K562 (cell line): ENCODE results near the gene NTNG1. TPM values are rescaled to one million over a fixed set of nuclear protein-coding genes. Genes with fewer than 3 reads are reported as not detected.

Experiments used
- ATAC-seq: fragments of 200-7000 bp; cut with Tn5 transposase; 3 replicates; pipeline ENCODE4 v1.9.1; 2020; ENCODE audit warnings: moderate library complexity
- BruUV-seq: library from RNA; stranded (reverse); fragments of 400-500 nt; replicated peaks from 2 replicates; lab custom pipeline; 2021; lab: Mats Ljungman, UMichigan
- CTCF ChIA-PET: fragments of 300-600 bp; formaldehyde crosslinking; extraction: SDS; loops from one replicate; lab custom pipeline; 2021; ENCODE audit warnings: low intra/inter-chr PET ratio; lab: Yijun Ruan, JAX
- POLR2A ChIA-PET: fragments of 300-600, 350-650 bp; sonication (Branson Sonifier 250); formaldehyde crosslinking; extraction: SDS; loops from one replicate; lab custom pipeline; 2021; ENCODE audit warnings: antibody characterized with exemption, inconsistent platforms; lab: Yijun Ruan, JAX
- DNase-seq, 4 experiments: peaks; one replicate each; pipeline versions ENCODE4 v3.0.0 to v3.0.0-alpha.2; 2011 to 2018; ENCODE audit warnings: low spot score in 3 of 4, mixed read lengths in 3 of 4; ENCODE audit errors: extremely low read depth in 1 of 4
- FAIRE-seq: peaks from 2 replicates; lab custom pipeline; 2011; peaks lifted over from hg19 to GRCh38; lab: Jason Lieb, UNC
- H2AFZ ChIP-seq: 2 replicates; pipeline ENCODE4 v1.6.0; 2011; ENCODE audit warnings: low read depth, low read length, control low read depth, inconsistent platforms
- H3K27ac ChIP-seq: fragments of 200-600 bp; 3 replicates; pipeline ENCODE4 v1.8.0; 2011; ENCODE audit warnings: low read depth, mild to moderate bottlenecking, control low read depth, inconsistent platforms, low read length, moderate library complexity, mixed read lengths; ENCODE audit errors: extremely low read depth
- H3K27me3 ChIP-seq, 2 experiments: fragments of 300-600 bp in 1 of 2; 2 replicates in 1 of 2; 3 replicates in 1 of 2; pipeline versions ENCODE4 v1.6.0 to v1.8.0; 2011; ENCODE audit warnings: inconsistent platforms in 2 of 2, low read length in 2 of 2, mild to moderate bottlenecking in 1 of 2, mixed read lengths in 1 of 2, moderate library complexity in 1 of 2; ENCODE audit not compliant: control insufficient read depth in 2 of 2, insufficient read depth in 2 of 2
- H3K36me3 ChIP-seq: fragments of 300-600 bp; 3 replicates; pipeline ENCODE4 v1.8.0; 2011; ENCODE audit warnings: mild to moderate bottlenecking, low read length, inconsistent platforms; ENCODE audit not compliant: control insufficient read depth, insufficient read depth
- H3K4me1 ChIP-seq, 2 experiments: fragments of 200-600 bp in 1 of 2; replicated peaks in 1 of 2; 2 replicates in 1 of 2; 3 replicates in 1 of 2; pipeline versions ENCODE4 v1.5.1 to v1.8.0; 2011; ENCODE audit warnings: inconsistent platforms in 2 of 2, low read length in 2 of 2, mild to moderate bottlenecking in 1 of 2, mixed read lengths in 1 of 2, moderate library complexity in 1 of 2; ENCODE audit not compliant: control insufficient read depth in 2 of 2, insufficient read depth in 2 of 2
- H3K4me2 ChIP-seq: 2 replicates; pipeline ENCODE4 v1.6.1; 2011; ENCODE audit warnings: low read length, control low read depth, inconsistent platforms, mixed read lengths; ENCODE audit not compliant: insufficient read depth
- H3K4me3 ChIP-seq: fragments of 200-600 bp; sonication (generic), shearing (Covaris generic); 2 replicates; pipeline ENCODE4 v1.5.1; 2016; ENCODE audit warnings: control low read depth, inconsistent platforms
- H3K79me2 ChIP-seq: fragments of 200-600 bp; 3 replicates; pipeline ENCODE4 v1.8.0; 2011; ENCODE audit warnings: low read length, inconsistent platforms; ENCODE audit not compliant: control insufficient read depth, insufficient read depth
- H3K9ac ChIP-seq, 2 experiments: 2 replicates each; pipeline versions ENCODE4 v1.6.0 to v1.6.1; 2011; ENCODE audit warnings: low read depth in 2 of 2, low read length in 2 of 2, control low read depth in 1 of 2, inconsistent platforms in 1 of 2, mild to moderate bottlenecking in 1 of 2, mixed read lengths in 1 of 2; ENCODE audit not compliant: insufficient read depth in 1 of 2
- H3K9me1 ChIP-seq: one replicate; pipeline ENCODE4 v1.6.0; 2011; ENCODE audit warnings: inconsistent platforms, mild to moderate bottlenecking, low read length, moderate library complexity; ENCODE audit not compliant: control insufficient read depth, insufficient read depth
- H3K9me3 ChIP-seq: replicated peaks from 2 replicates; pipeline ENCODE4 v1.5.1; 2011; ENCODE audit warnings: low read depth, low read length, inconsistent platforms; ENCODE audit not compliant: control insufficient read depth, insufficient read depth
- H4K20me1 ChIP-seq: replicated peaks from 2 replicates; pipeline ENCODE4 v1.6.1; 2011; ENCODE audit warnings: low read length, inconsistent platforms, mixed read lengths; ENCODE audit not compliant: control insufficient read depth, insufficient read depth
- PHB2 ChIP-seq: fragments of 450-650 bp; IDR thresholded peaks from 2 replicates; pipeline ENCODE4 v1.6.1; 2017; ENCODE audit warnings: low read depth
- RAD21 ChIP-seq, 2 experiments: fragments of 250-450 bp in 1 of 2; fragments of 450-650 bp in 1 of 2; sonication (Bioruptor Pico) in 1 of 2; formaldehyde crosslinking in 1 of 2; IDR thresholded peaks in 1 of 2; conservative IDR thresholded peaks in 1 of 2; 2 replicates each; pipeline versions ENCODE4 v1.4.0 to v1.8.0; 2020 to 2022; ENCODE audit warnings: mild to moderate bottlenecking in 2 of 2, moderate library complexity in 1 of 2
- ZNF134 ChIP-seq: fragments of 250-450 bp; sonication (Bioruptor Pico); conservative IDR thresholded peaks from 2 replicates; pipeline ENCODE4 v1.4.0; 2020
- WGBS: fragments of 100-300 bp; shearing (Covaris generic); methylation state at CpG from one replicate; pipeline ENCODE4 v1.1.6; 2016; ENCODE audit warnings: low coverage, mixed read lengths; ENCODE audit not compliant: insufficient coverage; ENCODE audit errors: missing lambda C conversion rate; 5-methylcytosine and 5-hydroxymethylcytosine counted together
- in situ Hi-C: fragments of 300-500 bp; cut with MboI; formaldehyde crosslinking; loops from 4 replicates; pipeline ENCODE4 v1.15.0; 2018; ENCODE audit warnings: inconsistent platforms, mixed read lengths
- intact Hi-C: fragments of 100-400 bp; cut with micrococcal nuclease; formaldehyde crosslinking; loops from 2 replicates; pipeline ENCODE4 v1.14.2; 2022
- polyA plus RNA-seq, 8 experiments: library from polyadenylated mRNA; depleted of rRNA in 4 of 8; stranded (reverse) in 5 of 8; unstranded in 3 of 8; fragments of >200 nt; fragmentation: Nextera tagmentation in 2 of 8; fragmentation: Illumina TruSeq in 1 of 8; extraction: Ambion mirVana in 2 of 8; extraction: Trizol in 1 of 8; gene quantifications; 2 replicates each; pipeline versions ENCODE4 v1.2.1 to v1.2.3, GENCODE V29; 2011 to 2014; ENCODE audit warnings: inconsistent platforms in 1 of 8, missing spikeins in 1 of 8
- total RNA-seq, 7 experiments: library from RNA; depleted of rRNA in 6 of 7; stranded (reverse); fragments of >200 nt in 6 of 7; fragmentation: Illumina TruSeq in 2 of 7; extraction: Trizol in 2 of 7; gene quantifications; 2 replicates each; pipeline versions ENCODE4 v1.2.1 to v1.2.3, GENCODE V29; 2011 to 2021; ENCODE audit warnings: low replicate concordance in 1 of 7
- TF ChIP-seq, protein P1 (sequence below), 3 experiments: fragments of 200-800 bp in 1 of 3; fragments of 250-450 bp in 1 of 3; fragments of 450-650 bp in 1 of 3; sonication (Bioruptor Pico) in 1 of 3; sonication (Bioruptor generic) in 1 of 3; formaldehyde crosslinking in 1 of 3; IDR thresholded peaks; 2 replicates each; pipeline versions ENCODE4 v1.6.1 to v1.8.0; 2016 to 2022; ENCODE audit warnings: mild to moderate bottlenecking in 2 of 3, missing genetic modification characterization in 2 of 3, missing compliant biosample characterization in 1 of 3, moderate library complexity in 1 of 3

NTNG1 gene
- total and polyA plus RNA-seq, 9 of the 15 experiments (the other 6 are each of a cell fraction or from before 2014, with no cell fraction given): not detected

DNA sequence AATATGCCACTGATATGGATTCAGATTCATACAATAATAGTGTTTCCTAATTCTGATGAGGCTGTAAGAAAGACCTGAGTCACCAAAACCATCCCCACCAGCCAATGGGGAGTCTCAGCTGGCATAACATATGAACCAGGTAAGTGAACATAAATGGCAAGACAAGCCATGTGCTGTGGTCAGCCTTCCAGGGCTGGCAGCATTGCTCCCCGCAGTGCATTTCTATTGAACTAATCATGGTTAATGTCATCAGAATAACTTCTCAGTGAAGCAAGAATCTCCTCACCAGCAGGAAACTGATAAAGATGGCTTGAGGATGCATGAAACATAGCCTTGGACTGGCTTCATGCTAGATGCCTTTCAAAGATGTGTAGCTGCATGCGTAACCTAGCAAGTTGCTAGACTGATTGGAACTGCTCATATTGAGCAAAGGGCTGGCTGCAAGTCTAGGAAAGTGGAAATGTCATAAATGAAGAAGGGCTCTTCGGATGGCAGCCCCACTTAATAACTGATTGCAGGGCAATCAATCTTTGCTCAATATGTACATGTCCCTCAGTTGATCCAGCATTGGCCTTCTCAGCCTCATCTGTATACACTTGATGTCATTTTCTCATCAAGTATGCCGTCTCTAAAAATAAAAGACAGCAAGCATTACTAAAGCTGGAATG, 88.0 kb downstream of the NTNG1 start:
- WGBS: 2% methylated on average over 4 of the region's 4 CpGs
- Histone ChIP-seq H3K79me2 (no peaks in the 10 kb centered on the region), H3K9me3 (no peaks in the 10 kb centered on the region), H3K4me3 (no peak overlapping the region), H3K4me1 (no peaks in the 10 kb centered on the region), H4K20me1 (no peaks in the 10 kb centered on the region), H3K4me2 (no peak overlapping the region), H3K27ac (no peak overlapping the region), H3K36me3 (no peaks in the 10 kb centered on the region), H2AFZ (no peak overlapping the region), H3K27me3 (no peaks in the 10 kb centered on the region), H3K9me1 (no peaks in the 10 kb centered on the region), H3K9ac (no peak overlapping the region)
- in situ Hi-C loops: no loop called here
- no peak for ATAC-seq
- intact Hi-C loops: no loop called here
- CTCF ChIA-PET: no interaction called here
- no peak for DNase-seq
- TF ChIP-seq ZNF134 (CRISPR knock-in tag) (no peak), PHB2 (no peak), RAD21 (CRISPR knock-in tag; conservative IDR thresholded peaks at IDR 0.05 in 1 of 2, IDR thresholded peaks at IDR 0.05 in 1 of 2) (no peak)
- TF ChIP-seq, protein P1, sequence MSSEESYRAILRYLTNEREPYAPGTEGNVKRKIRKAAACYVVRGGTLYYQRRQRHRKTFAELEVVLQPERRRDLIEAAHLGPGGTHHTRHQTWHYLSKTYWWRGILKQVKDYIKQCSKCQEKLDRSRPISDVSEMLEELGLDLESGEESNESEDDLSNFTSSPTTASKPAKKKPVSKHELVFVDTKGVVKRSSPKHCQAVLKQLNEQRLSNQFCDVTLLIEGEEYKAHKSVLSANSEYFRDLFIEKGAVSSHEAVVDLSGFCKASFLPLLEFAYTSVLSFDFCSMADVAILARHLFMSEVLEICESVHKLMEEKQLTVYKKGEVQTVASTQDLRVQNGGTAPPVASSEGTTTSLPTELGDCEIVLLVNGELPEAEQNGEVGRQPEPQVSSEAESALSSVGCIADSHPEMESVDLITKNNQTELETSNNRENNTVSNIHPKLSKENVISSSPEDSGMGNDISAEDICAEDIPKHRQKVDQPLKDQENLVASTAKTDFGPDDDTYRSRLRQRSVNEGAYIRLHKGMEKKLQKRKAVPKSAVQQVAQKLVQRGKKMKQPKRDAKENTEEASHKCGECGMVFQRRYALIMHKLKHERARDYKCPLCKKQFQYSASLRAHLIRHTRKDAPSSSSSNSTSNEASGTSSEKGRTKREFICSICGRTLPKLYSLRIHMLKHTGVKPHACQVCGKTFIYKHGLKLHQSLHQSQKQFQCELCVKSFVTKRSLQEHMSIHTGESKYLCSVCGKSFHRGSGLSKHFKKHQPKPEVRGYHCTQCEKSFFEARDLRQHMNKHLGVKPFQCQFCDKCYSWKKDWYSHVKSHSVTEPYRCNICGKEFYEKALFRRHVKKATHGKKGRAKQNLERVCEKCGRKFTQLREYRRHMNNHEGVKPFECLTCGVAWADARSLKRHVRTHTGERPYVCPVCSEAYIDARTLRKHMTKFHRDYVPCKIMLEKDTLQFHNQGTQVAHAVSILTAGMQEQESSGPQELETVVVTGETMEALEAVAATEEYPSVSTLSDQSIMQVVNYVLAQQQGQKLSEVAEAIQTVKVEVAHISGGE (CRISPR knock-in tag; IDR thresholded peaks at IDR 0.05): peak in 1 of 3 experiments; percentile 31; a peak in 1 of 6 replicates
- no TSS peak for BruUV-seq
- POLR2A ChIA-PET: no interaction called here
- FAIRE-seq: no peak
